MCF 10A (cell line): ENCODE data around the gene TTLL1. TPM values are rescaled to one million over a fixed set of nuclear protein-coding genes. Genes with fewer than 3 reads are reported as not detected.

ENCODE experiments used
- BruUV-seq: library from RNA; stranded (reverse); fragments of 400-500 nt; replicated peaks from 2 replicates; lab custom pipeline; 2021; lab: Mats Ljungman, UMichigan
- CTCF ChIA-PET: fragments of 300-600 bp; sonication (Branson Sonifier 250); formaldehyde crosslinking; extraction: SDS; loops from one replicate; lab custom pipeline; 2021; ENCODE audit warnings: antibody characterized with exemption, inconsistent platforms; lab: Yijun Ruan, JAX
- POLR2A ChIA-PET: fragments of 300-600, 350-650 bp; sonication (Branson Sonifier 250); formaldehyde crosslinking; extraction: SDS; loops from one replicate; lab custom pipeline; 2020; ENCODE audit warnings: antibody characterized with exemption, inconsistent platforms; lab: Yijun Ruan, JAX
- DNase-seq: peaks from one replicate; pipeline ENCODE4 v3.0.0-alpha.2; 2018; ENCODE audit not compliant: unreplicated experiment
- H3K27ac Mint-ChIP-seq: one replicate; pipeline ENCODE4 v1.8.0; 2022; ENCODE audit warnings: mild to moderate bottlenecking, low read depth, mixed read lengths; ENCODE audit not compliant: unreplicated experiment
- H3K27me3 Mint-ChIP-seq: one replicate; pipeline ENCODE4 v1.8.0; 2022; ENCODE audit warnings: mixed read lengths; ENCODE audit not compliant: insufficient read depth, unreplicated experiment
- H3K36me3 Mint-ChIP-seq: one replicate; pipeline ENCODE4 v1.8.0; 2022; ENCODE audit warnings: mild to moderate bottlenecking, moderate library complexity, mixed read lengths; ENCODE audit not compliant: insufficient read depth, unreplicated experiment
- H3K4me1 Mint-ChIP-seq: one replicate; pipeline ENCODE4 v1.8.0; 2022; ENCODE audit warnings: mixed read lengths; ENCODE audit not compliant: insufficient read depth, unreplicated experiment
- H3K4me3 Mint-ChIP-seq: one replicate; pipeline ENCODE4 v1.8.0; 2022; ENCODE audit warnings: mild to moderate bottlenecking, moderate library complexity, mixed read lengths; ENCODE audit not compliant: unreplicated experiment
- H3K9me3 Mint-ChIP-seq: one replicate; pipeline ENCODE4 v1.8.0; 2022; ENCODE audit warnings: mixed read lengths; ENCODE audit not compliant: unreplicated experiment
- intact Hi-C: fragments of 100-400 bp; cut with micrococcal nuclease; formaldehyde crosslinking; loops from 2 replicates; pipeline ENCODE4 v1.14.1; 2022
- total RNA-seq: library from RNA; stranded (reverse); gene quantifications from 2 replicates; pipeline ENCODE4 v1.2.3, GENCODE V29; 2022
- TF ChIP-seq, protein P1 (sequence below): fragments of 200-600 bp; IDR thresholded peaks from one replicate; pipeline ENCODE4 v1.8.0; 2022; ENCODE audit warnings: antibody characterized with exemption, mild to moderate bottlenecking; ENCODE audit not compliant: unreplicated experiment

TTLL1 gene
- total RNA-seq, 1 experiment from 2014 or later, result 3.3 TPM

DNA sequence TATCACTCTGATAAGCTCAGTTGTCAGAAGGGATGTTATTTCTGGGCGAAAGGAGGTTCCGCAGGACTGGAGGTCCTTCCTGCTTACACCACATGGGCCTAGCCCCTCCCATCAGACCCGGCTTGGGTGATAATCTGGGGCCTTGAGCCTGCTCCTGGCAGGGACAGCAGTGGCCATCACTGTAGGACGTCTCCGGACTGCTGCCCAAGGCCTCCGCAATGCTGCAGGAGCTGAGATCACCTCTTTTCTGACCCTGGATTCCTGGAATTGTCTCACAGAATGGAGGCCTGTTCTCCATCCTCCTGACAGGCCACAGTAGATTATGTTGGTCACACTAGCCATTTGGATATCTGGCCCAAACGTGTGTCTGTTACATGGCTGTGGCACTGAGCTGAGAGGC, 12.1 kb upstream of the TTLL1 start:
- BruUV-seq, result no TSS peak
- Mint-ChIP-seq H3K27me3 (no peaks in the 10 kb centered on the region), H3K27ac (no peak overlapping the region)

DNA sequence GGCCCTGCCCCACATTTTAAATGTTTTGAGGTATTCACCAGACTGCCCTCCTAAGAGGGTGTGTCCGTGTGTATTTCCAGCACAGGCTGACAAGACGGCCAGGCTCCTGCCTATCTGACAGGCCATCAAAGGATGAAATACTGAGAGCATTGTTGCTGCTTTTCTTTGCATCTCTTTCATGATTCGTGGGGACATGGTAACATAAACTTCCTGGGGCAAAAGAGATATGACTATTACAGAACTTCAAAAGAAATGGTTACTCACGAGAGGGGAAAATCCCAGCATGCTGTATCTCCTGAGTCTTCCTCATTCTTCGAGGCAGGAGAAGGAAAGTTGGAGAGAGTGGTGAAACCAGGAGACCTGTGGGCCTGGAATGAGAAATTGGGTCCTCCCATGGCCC, 11.0 kb upstream of the TTLL1 start:
- POLR2A ChIA-PET, result no interaction called here

More for the DNA sequence above, 12.1 kb upstream of the TTLL1 start:
- H3K4me3 Mint-ChIP-seq, result no peak overlapping the region
- ChIA-PET CTCF (interaction anchor here (0.6 to 1.1 kb wide), 4 partner anchors 10 to 907 kb away, joined by 3 to 4 read pairs (median 4); no protein-coding TSS in a partner anchor), POLR2A (interaction anchor here (0.6 to 0.7 kb wide), 2 partner anchors 314 to 413 kb away, joined by 3 to 4 read pairs; no protein-coding TSS in a partner anchor)
- DNase-seq, result no peak
- TF ChIP-seq, protein P1, sequence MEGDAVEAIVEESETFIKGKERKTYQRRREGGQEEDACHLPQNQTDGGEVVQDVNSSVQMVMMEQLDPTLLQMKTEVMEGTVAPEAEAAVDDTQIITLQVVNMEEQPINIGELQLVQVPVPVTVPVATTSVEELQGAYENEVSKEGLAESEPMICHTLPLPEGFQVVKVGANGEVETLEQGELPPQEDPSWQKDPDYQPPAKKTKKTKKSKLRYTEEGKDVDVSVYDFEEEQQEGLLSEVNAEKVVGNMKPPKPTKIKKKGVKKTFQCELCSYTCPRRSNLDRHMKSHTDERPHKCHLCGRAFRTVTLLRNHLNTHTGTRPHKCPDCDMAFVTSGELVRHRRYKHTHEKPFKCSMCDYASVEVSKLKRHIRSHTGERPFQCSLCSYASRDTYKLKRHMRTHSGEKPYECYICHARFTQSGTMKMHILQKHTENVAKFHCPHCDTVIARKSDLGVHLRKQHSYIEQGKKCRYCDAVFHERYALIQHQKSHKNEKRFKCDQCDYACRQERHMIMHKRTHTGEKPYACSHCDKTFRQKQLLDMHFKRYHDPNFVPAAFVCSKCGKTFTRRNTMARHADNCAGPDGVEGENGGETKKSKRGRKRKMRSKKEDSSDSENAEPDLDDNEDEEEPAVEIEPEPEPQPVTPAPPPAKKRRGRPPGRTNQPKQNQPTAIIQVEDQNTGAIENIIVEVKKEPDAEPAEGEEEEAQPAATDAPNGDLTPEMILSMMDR, result no peak
- H3K9me3 Mint-ChIP-seq, result no peaks in the 10 kb centered on the region
- no peaks in the 10 kb centered on the region for H3K36me3 Mint-ChIP-seq
- H3K4me1 Mint-ChIP-seq, result peaks cover 6% of the 10 kb centered on the region
- intact Hi-C loops, result no loop called here

DNA sequence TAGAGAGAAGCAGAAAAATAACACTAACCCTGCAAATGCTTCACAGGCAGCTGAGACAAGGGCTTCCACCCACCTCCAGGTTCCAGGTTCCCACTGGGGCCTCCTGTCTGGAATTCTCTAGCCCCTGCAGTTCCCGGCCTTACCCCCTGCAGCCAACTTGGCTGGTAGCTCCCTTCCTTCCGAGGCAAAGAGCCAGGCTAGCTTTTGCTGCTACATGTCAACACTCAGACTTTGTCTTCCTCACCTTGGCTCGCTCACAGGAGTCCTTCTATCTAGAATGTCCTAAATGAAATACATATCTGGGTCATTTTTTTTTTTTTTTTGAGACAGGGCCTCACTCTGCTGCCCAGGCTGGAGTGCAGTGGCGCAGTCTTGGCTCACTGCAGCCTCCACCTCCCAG, 9.9 kb upstream of the TTLL1 start:
- intact Hi-C loops, result no loop called here
- H3K27me3 Mint-ChIP-seq, result no peaks in the 10 kb centered on the region
- BruUV-seq, result no TSS peak
- H3K36me3 Mint-ChIP-seq, result no peaks in the 10 kb centered on the region
- DNase-seq, result no peak
- H3K9me3 Mint-ChIP-seq, result peaks cover 8% of the 10 kb centered on the region
- H3K4me1 Mint-ChIP-seq, result peaks cover 15% of the 10 kb centered on the region
- CTCF ChIA-PET, result interaction anchor here (1.0 kb wide), 1 partner anchor 9 kb away, joined by 3 read pairs; no protein-coding TSS in a partner anchor
- H3K4me3 Mint-ChIP-seq, result no peak overlapping the region
- no peak overlapping the region for H3K27ac Mint-ChIP-seq
- TF ChIP-seq, protein P1, result no peak
- POLR2A ChIA-PET, result interaction anchor here (0.6 to 1.2 kb wide), 3 partner anchors 11 to 909 kb away, joined by 3 to 5 read pairs (median 4); no protein-coding TSS in a partner anchor

More for the DNA sequence above, 11.0 kb upstream of the TTLL1 start:
- H3K4me1 Mint-ChIP-seq, result peaks cover 12% of the 10 kb centered on the region
- DNase-seq, result no peak
- no peak overlapping the region for H3K27ac Mint-ChIP-seq
- H3K9me3 Mint-ChIP-seq, result peaks cover 7% of the 10 kb centered on the region
- no peaks in the 10 kb centered on the region for H3K36me3 Mint-ChIP-seq
- CTCF ChIA-PET, result interaction anchor here (1.0 kb wide), 1 partner anchor 9 kb away, joined by 3 read pairs; no protein-coding TSS in a partner anchor
- H3K4me3 Mint-ChIP-seq, result no peak overlapping the region
- no TSS peak for BruUV-seq
- TF ChIP-seq, protein P1, result no peak
- intact Hi-C loops, result no loop called here
- no peaks in the 10 kb centered on the region for H3K27me3 Mint-ChIP-seq

DNA sequence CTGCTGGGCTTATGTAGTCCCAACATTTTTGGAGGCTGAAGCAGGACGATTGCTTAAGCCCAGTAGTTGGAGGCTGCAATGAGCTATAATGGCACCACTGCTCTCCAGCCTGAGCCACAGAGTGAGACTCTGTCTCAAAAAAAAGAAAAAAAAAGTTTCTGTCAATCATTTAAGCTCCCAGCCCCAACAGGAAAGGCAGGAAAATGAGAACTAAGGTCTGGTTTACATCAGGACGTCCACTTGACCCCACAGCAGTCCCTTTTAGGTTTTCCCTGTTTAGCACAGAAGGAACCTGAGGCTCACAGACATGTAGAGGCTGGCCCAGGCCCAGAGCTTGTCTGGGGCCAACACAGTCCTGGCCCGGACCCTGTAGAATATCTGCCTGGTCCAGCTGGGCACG, 9.2 kb upstream of the TTLL1 start:
- Mint-ChIP-seq H3K4me1 (peaks cover 14% of the 10 kb centered on the region), H3K4me3 (no peak overlapping the region), H3K27me3 (no peaks in the 10 kb centered on the region), H3K27ac (no peak overlapping the region), H3K36me3 (no peaks in the 10 kb centered on the region), H3K9me3 (peaks cover 8% of the 10 kb centered on the region)
- intact Hi-C loops, result no loop called here
- DNase-seq, result no peak
- TF ChIP-seq, protein P1, result no peak
- no TSS peak for BruUV-seq
- POLR2A ChIA-PET, result interaction anchor here (1.2 kb wide), 1 partner anchor 11 kb away, joined by 4 read pairs; no protein-coding TSS in a partner anchor
- CTCF ChIA-PET, result interaction anchor here (1.0 to 1.1 kb wide), 2 partner anchors 8 to 180 kb away, joined by 3 read pairs; no protein-coding TSS in a partner anchor
